Karpas-422 (cell line): ENCODE data around the gene LIG4. TPM values are rescaled to one million over a fixed set of nuclear protein-coding genes. Genes with fewer than 3 reads are reported as not detected.

Experiments
- DNase-seq: peaks from one replicate; pipeline ENCODE4 v3.0.0-alpha.2; 2015
- H2AFZ ChIP-seq: fragments of 200-600 bp; sonication (generic); 2 replicates; pipeline ENCODE4 v1.6.1; 2014; ENCODE audit warnings: antibody characterized with exemption, low read length, mixed read lengths
- H3K27ac ChIP-seq: fragments of 200-600 bp; sonication (generic); 2 replicates; pipeline ENCODE4 v1.5.1; 2014; ENCODE audit warnings: mild to moderate bottlenecking, low read length, moderate library complexity
- H3K27me3 ChIP-seq: fragments of 200-600 bp; sonication (generic); 2 replicates; pipeline ENCODE4 v1.6.1; 2014; ENCODE audit warnings: low read length, mixed read lengths
- H3K36me3 ChIP-seq: fragments of 200-600 bp; sonication (generic); 2 replicates; pipeline ENCODE4 v1.6.1; 2014; ENCODE audit warnings: low read length, mixed read lengths; ENCODE audit not compliant: insufficient read depth
- H3K4me1 ChIP-seq: fragments of 200-600 bp; sonication (generic); 2 replicates; pipeline ENCODE4 v1.6.1; 2014; ENCODE audit warnings: mild to moderate bottlenecking, low read length, mixed read lengths
- H3K4me2 ChIP-seq: fragments of 200-600 bp; sonication (generic); 2 replicates; pipeline ENCODE4 v1.6.1; 2014; ENCODE audit warnings: low read length, low read depth, mild to moderate bottlenecking; ENCODE audit not compliant: poor library complexity, severe bottlenecking
- H3K4me3 ChIP-seq: fragments of 200-600 bp; sonication (generic); 2 replicates; pipeline ENCODE4 v1.5.1; 2014; ENCODE audit warnings: mild to moderate bottlenecking, antibody characterized with exemption, low read length, mixed read lengths
- H3K79me2 ChIP-seq: fragments of 200-600 bp; sonication (generic); 2 replicates; pipeline ENCODE4 v1.6.1; 2014; ENCODE audit warnings: mild to moderate bottlenecking, low read length, mixed read lengths
- H3K9ac ChIP-seq: fragments of 200-600 bp; sonication (generic); 2 replicates; pipeline ENCODE4 v1.6.0; 2014; ENCODE audit warnings: low read length
- H3K9me2 ChIP-seq: fragments of 200-600 bp; sonication (generic), shearing (Covaris generic); replicated peaks from 2 replicates; pipeline ENCODE4 v1.6.0; 2014; ENCODE audit warnings: mild to moderate bottlenecking, low read length, moderate library complexity; ENCODE audit not compliant: insufficient read depth
- H3K9me3 ChIP-seq: fragments of 300-700, 200-600 bp; sonication (generic); 2 replicates; pipeline ENCODE4 v1.6.1; 2014; ENCODE audit warnings: low read length, mixed read lengths
- H4K20me1 ChIP-seq: fragments of 200-600 bp; sonication (generic); 2 replicates; pipeline ENCODE4 v1.6.1; 2014; ENCODE audit warnings: mild to moderate bottlenecking, antibody characterized with exemption, low read length, low read depth; ENCODE audit not compliant: insufficient read depth
- total RNA-seq: library from RNA; depleted of rRNA; stranded (reverse); fragments of >200 nt; shearing (Covaris generic); gene quantifications from 2 replicates; pipeline ENCODE4 v1.2.3, GENCODE V29; 2014; ENCODE audit warnings: low replicate concordance

Gene LIG4
- total RNA-seq, 1 experiment from 2014 or later, result 18.7 TPM

DNA sequence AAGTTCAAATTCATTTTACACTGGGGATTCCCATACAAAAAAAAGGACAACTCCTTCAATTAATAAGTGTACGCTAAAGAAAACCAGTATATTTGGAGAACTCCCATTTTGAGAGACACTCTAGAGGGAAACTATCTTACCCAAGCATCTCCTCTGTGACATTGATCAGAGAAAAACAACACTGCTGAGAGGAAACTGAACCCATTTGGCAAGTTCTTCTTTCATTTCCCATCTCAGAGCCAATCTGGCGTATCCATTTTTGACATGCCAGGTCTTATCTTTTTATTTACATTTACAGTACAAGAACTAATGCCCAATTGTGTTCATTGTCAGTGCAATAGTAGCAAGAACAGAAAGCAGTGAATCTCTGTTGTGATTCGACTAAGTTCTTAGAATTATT, 30.1 kb downstream of the LIG4 start:
- H3K4me3 ChIP-seq, result no peak overlapping the region
- no peak overlapping the region for H3K27ac ChIP-seq
- H2AFZ ChIP-seq, result no peak overlapping the region

DNA sequence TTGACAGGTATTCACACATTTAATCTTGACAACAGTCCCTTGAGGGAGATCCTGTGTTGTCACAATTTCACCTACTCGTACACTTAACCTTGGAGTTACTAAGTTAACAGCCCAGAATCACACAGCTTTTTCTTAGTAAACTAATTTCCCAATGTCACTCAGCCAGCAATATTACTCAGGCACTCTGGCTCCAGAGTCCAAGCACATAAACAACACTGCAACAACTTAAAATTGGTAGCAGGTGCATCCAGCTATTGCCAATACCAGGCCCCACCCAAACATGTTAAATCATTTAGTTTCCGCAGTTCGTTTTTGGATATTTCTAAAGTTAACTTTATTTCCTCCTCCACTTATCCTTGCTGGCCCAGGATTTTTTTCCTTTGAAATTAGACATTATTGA, 32.7 kb downstream of the LIG4 start:
- no peaks in the 10 kb centered on the region for H3K79me2 ChIP-seq
- H3K4me2 ChIP-seq, result no peak overlapping the region
- no peak overlapping the region for H3K27ac ChIP-seq
- no peak overlapping the region for H2AFZ ChIP-seq
- H3K4me1 ChIP-seq, result no peaks in the 10 kb centered on the region
- DNase-seq, result no peak
- H4K20me1 ChIP-seq, result no peaks in the 10 kb centered on the region
- H3K9me2 ChIP-seq, result no peaks in the 10 kb centered on the region
- no peaks in the 10 kb centered on the region for H3K27me3 ChIP-seq
- H3K9ac ChIP-seq, result no peak overlapping the region
- no peaks in the 10 kb centered on the region for H3K9me3 ChIP-seq
- H3K36me3 ChIP-seq, result no peaks in the 10 kb centered on the region
- no peak overlapping the region for H3K4me3 ChIP-seq

More for the DNA sequence above, 30.1 kb downstream of the LIG4 start:
- Histone ChIP-seq H3K9me2 (no peaks in the 10 kb centered on the region), H3K79me2 (no peaks in the 10 kb centered on the region), H3K9ac (no peak overlapping the region), H4K20me1 (no peaks in the 10 kb centered on the region), H3K4me2 (no peak overlapping the region), H3K36me3 (no peaks in the 10 kb centered on the region), H3K9me3 (peaks cover 3% of the 10 kb centered on the region; the same call in 1 of the 2 replicates), H3K27me3 (no peaks in the 10 kb centered on the region), H3K4me1 (no peaks in the 10 kb centered on the region)
- DNase-seq, result no peak

DNA sequence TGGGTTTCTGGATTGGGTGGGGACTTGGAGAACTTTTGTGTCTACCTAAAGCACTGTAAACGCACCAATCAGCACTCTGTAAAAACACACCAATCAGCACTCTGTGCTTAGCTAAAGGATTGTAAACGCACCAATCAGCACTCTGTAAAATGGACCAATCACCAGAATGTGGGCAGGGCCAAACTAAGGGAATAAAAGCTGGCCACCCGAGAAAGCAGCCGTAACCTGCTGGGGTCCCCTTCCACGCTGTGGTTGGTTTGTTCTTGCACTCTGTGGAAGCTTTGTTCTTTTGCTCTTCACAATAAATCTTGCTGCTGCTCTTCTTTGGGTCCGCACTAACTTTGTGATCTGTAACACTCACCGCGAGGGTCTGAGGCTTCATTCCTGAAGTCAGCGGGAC, 37.3 kb downstream of the LIG4 start:
- H3K27me3 ChIP-seq, result no peaks in the 10 kb centered on the region
- H3K4me1 ChIP-seq, result no peaks in the 10 kb centered on the region
- no peak overlapping the region for H3K27ac ChIP-seq
- no peaks in the 10 kb centered on the region for H4K20me1 ChIP-seq
- H3K9me3 ChIP-seq, result no peaks in the 10 kb centered on the region
- H3K4me3 ChIP-seq, result no peak overlapping the region
- no peaks in the 10 kb centered on the region for H3K9me2 ChIP-seq
- H3K36me3 ChIP-seq, result no peaks in the 10 kb centered on the region
- no peak overlapping the region for H3K4me2 ChIP-seq
- DNase-seq, result no peak
- H3K79me2 ChIP-seq, result no peaks in the 10 kb centered on the region
- no peak overlapping the region for H2AFZ ChIP-seq
- H3K9ac ChIP-seq, result no peak overlapping the region

- no peaks in the 10 kb centered on the region for H4K20me1 ChIP-seq
- no peaks in the 10 kb centered on the region for H3K9me2 ChIP-seq
- no peaks in the 10 kb centered on the region for H3K36me3 ChIP-seq
- no peaks in the 10 kb centered on the region for H3K9me3 ChIP-seq
- peak; percentile 85 for DNase-seq
- no peaks in the 10 kb centered on the region for H3K4me1 ChIP-seq
- H3K4me2 ChIP-seq, result no peak overlapping the region
- no peaks in the 10 kb centered on the region for H3K27me3 ChIP-seq
- no peak overlapping the region for H3K27ac ChIP-seq
- H2AFZ ChIP-seq, result no peak overlapping the region
- H3K4me3 ChIP-seq, result no peak overlapping the region
- H3K9ac ChIP-seq, result no peak overlapping the region
- no peaks in the 10 kb centered on the region for H3K79me2 ChIP-seq
Observed at GRCh38 chr13:108176685-108177274, 38.6 kb downstream of the LIG4 start.

- H3K27ac ChIP-seq, result no peak overlapping the region
- DNase-seq, result no peak
Observed at GRCh38 chr13:108168929-108169328, 46.4 kb downstream of the LIG4 start.

DNA sequence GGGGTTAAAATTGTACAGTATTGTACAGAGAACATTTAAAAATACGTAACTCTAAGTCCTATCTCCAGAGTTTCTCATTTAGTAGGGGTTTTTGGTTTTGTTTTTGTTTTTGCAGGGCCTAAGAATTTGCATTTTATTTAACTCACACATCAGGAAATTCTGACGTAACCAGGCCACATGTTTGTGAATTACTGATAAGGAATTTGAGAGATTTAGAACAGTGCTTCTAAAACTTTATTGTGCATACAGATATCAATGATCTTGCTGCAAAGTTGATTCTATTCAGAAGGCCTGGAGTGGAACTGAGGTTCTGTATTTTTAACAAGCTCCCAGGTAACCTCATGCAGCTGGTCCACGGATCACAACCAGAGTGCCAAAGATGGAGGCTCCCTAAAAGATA, 49.3 kb downstream of the LIG4 start:
- no peak for DNase-seq
- H3K9ac ChIP-seq, result no peak overlapping the region
- H3K4me2 ChIP-seq, result no peak overlapping the region
- H2AFZ ChIP-seq, result no peak overlapping the region
- H3K4me3 ChIP-seq, result no peak overlapping the region
- H3K4me1 ChIP-seq, result no peaks in the 10 kb centered on the region
- H3K27ac ChIP-seq, result no peak overlapping the region
- H4K20me1 ChIP-seq, result no peaks in the 10 kb centered on the region
- H3K79me2 ChIP-seq, result no peaks in the 10 kb centered on the region
- no peaks in the 10 kb centered on the region for H3K36me3 ChIP-seq
- no peaks in the 10 kb centered on the region for H3K27me3 ChIP-seq
- no peaks in the 10 kb centered on the region for H3K9me3 ChIP-seq
- no peaks in the 10 kb centered on the region for H3K9me2 ChIP-seq

More at GRCh38 chr13:108168929-108169328, 46.4 kb downstream of the LIG4 start:
- Histone ChIP-seq H4K20me1 (no peaks in the 10 kb centered on the region), H3K9me2 (no peaks in the 10 kb centered on the region), H3K79me2 (no peaks in the 10 kb centered on the region), H3K4me3 (no peak overlapping the region), H3K4me2 (no peak overlapping the region), H3K36me3 (no peaks in the 10 kb centered on the region), H3K27me3 (no peaks in the 10 kb centered on the region), H3K9me3 (no peaks in the 10 kb centered on the region), H2AFZ (no peak overlapping the region), H3K9ac (no peak overlapping the region), H3K4me1 (no peaks in the 10 kb centered on the region)

- no peak for DNase-seq
- Histone ChIP-seq H4K20me1 (no peaks in the 10 kb centered on the region), H3K79me2 (no peaks in the 10 kb centered on the region), H3K9ac (no peak overlapping the region), H3K27ac (no peak overlapping the region), H3K9me3 (no peaks in the 10 kb centered on the region), H3K4me1 (no peaks in the 10 kb centered on the region), H3K4me3 (no peak overlapping the region), H3K27me3 (no peaks in the 10 kb centered on the region), H2AFZ (no peak overlapping the region), H3K4me2 (no peak overlapping the region), H3K36me3 (no peaks in the 10 kb centered on the region), H3K9me2 (no peaks in the 10 kb centered on the region)
Observed at GRCh38 chr13:108158746-108159145, 56.6 kb downstream of the LIG4 start.
